H9 (cell line): ENCODE data around the gene ERP44. TPM values are rescaled to one million over a fixed set of nuclear protein-coding genes. Genes with fewer than 3 reads are reported as not detected.

Experiments
- DNase-seq: peaks from one replicate; pipeline ENCODE4 v3.0.0-alpha.2; 2017
- H2AFZ ChIP-seq: one replicate; pipeline ENCODE4 v1.6.1; 2013; ENCODE audit warnings: mild to moderate bottlenecking, low read length, control low read depth, moderate library complexity
- H2AK5ac ChIP-seq: 2 replicates; pipeline ENCODE4 v1.6.1; 2013; ENCODE audit warnings: low read length, control low read depth, mixed read lengths; ENCODE audit not compliant: insufficient read length
- H2BK120ac ChIP-seq: one replicate; pipeline ENCODE4 v1.6.1; 2013; ENCODE audit warnings: low read depth, mild to moderate bottlenecking, low read length, control low read depth, inconsistent platforms; ENCODE audit not compliant: poor library complexity, severe bottlenecking
- H2BK12ac ChIP-seq: 2 replicates; pipeline ENCODE4 v1.6.1; 2013; ENCODE audit warnings: low read length, control low read depth, mixed read lengths, low read depth; ENCODE audit not compliant: insufficient read length
- H2BK15ac ChIP-seq: 2 replicates; pipeline ENCODE4 v1.6.1; 2013; ENCODE audit warnings: low read depth, low read length, control low read depth
- H2BK20ac ChIP-seq: one replicate; pipeline ENCODE4 v1.6.1; 2013; ENCODE audit warnings: low read depth, mild to moderate bottlenecking, low read length, control low read depth, inconsistent platforms; ENCODE audit not compliant: poor library complexity, severe bottlenecking
- H2BK5ac ChIP-seq: 2 replicates; pipeline ENCODE4 v1.6.1; 2013; ENCODE audit warnings: low read length, control low read depth, mixed read lengths; ENCODE audit not compliant: insufficient read length
- H3K14ac ChIP-seq: 2 replicates; pipeline ENCODE4 v1.6.1; 2013; ENCODE audit warnings: low read length, control low read depth; ENCODE audit not compliant: insufficient read depth
- H3K18ac ChIP-seq: 2 replicates; pipeline ENCODE4 v1.6.1; 2013; ENCODE audit warnings: low read depth, mild to moderate bottlenecking, mixed read lengths, low read length, control low read depth; ENCODE audit not compliant: insufficient read length
- H3K23ac ChIP-seq: 2 replicates; pipeline ENCODE4 v1.6.1; 2013; ENCODE audit warnings: low read length, control low read depth, mixed read lengths, low read depth; ENCODE audit not compliant: insufficient read length
- H3K23me2 ChIP-seq: 2 replicates; pipeline ENCODE4 v1.6.1; 2013; ENCODE audit warnings: low read depth, mild to moderate bottlenecking, mixed read lengths, low read length, control low read depth; ENCODE audit not compliant: insufficient read length, poor library complexity, severe bottlenecking
- H3K27ac ChIP-seq: 2 replicates; pipeline ENCODE4 v1.5.1; 2013; ENCODE audit warnings: low read length, control low read depth, mixed read lengths, low read depth; ENCODE audit not compliant: insufficient read length
- H3K27me3 ChIP-seq: 2 replicates; pipeline ENCODE4 v1.6.1; 2013; ENCODE audit warnings: low read length, control low read depth, inconsistent platforms; ENCODE audit not compliant: insufficient read depth
- H3K4ac ChIP-seq: 2 replicates; pipeline ENCODE4 v1.6.1; 2013; ENCODE audit warnings: low read depth, mild to moderate bottlenecking, control low read depth, inconsistent platforms, low read length, moderate library complexity
- H3K4me1 ChIP-seq: 2 replicates; pipeline ENCODE4 v1.6.1; 2013; ENCODE audit warnings: low read length, control low read depth, inconsistent platforms; ENCODE audit not compliant: insufficient read depth
- H3K4me2 ChIP-seq: 2 replicates; pipeline ENCODE4 v1.6.1; 2013; ENCODE audit warnings: low read length, control low read depth, mixed read lengths; ENCODE audit not compliant: insufficient read length, insufficient read depth
- H3K56ac ChIP-seq: 2 replicates; pipeline ENCODE4 v1.6.1; 2013; ENCODE audit warnings: low read depth, mild to moderate bottlenecking, mixed read lengths, low read length, control low read depth; ENCODE audit not compliant: insufficient read length
- H3K79me1 ChIP-seq: 2 replicates; pipeline ENCODE4 v1.6.1; 2013; ENCODE audit warnings: low read depth, mild to moderate bottlenecking, moderate library complexity, low read length, control low read depth, inconsistent platforms; ENCODE audit not compliant: insufficient read depth, poor library complexity, severe bottlenecking
- H3K79me2 ChIP-seq: 2 replicates; pipeline ENCODE4 v1.6.1; 2013; ENCODE audit warnings: low read length, control low read depth, inconsistent platforms; ENCODE audit not compliant: insufficient read depth
- H3K9ac ChIP-seq: 2 replicates; pipeline ENCODE4 v1.6.1; 2013; ENCODE audit warnings: low read length, control low read depth, mixed read lengths; ENCODE audit not compliant: insufficient read length; ENCODE audit errors: extremely low read depth
- H3K9me3 ChIP-seq: one replicate; pipeline ENCODE4 v1.6.1; 2013; ENCODE audit warnings: low read depth, low read length, inconsistent platforms; ENCODE audit not compliant: control insufficient read depth
- H3T11ph ChIP-seq: one replicate; pipeline ENCODE4 v1.6.1; 2013; ENCODE audit warnings: mild to moderate bottlenecking, low read length, control low read depth, inconsistent platforms
- H4K20me1 ChIP-seq: one replicate; pipeline ENCODE4 v1.6.1; 2013; ENCODE audit not compliant: control insufficient read depth, insufficient read length, insufficient read depth
- H4K5ac ChIP-seq: 2 replicates; pipeline ENCODE4 v1.6.1; 2013; ENCODE audit warnings: low read depth, mild to moderate bottlenecking, mixed read lengths, low read length, control low read depth; ENCODE audit not compliant: insufficient read length
- H4K8ac ChIP-seq: replicated peaks from 2 replicates; pipeline ENCODE4 v1.6.1; 2013; ENCODE audit warnings: low read length, control low read depth, mixed read lengths, low read depth; ENCODE audit not compliant: insufficient read length
- H4K91ac ChIP-seq: 2 replicates; pipeline ENCODE4 v1.6.1; 2013; ENCODE audit warnings: low read depth, mild to moderate bottlenecking, moderate library complexity, mixed read lengths, low read length, control low read depth; ENCODE audit not compliant: insufficient read length
- H3K27ac Mint-ChIP-seq, 3 experiments: 2 replicates in 2 of 3; 3 replicates in 1 of 3; pipeline ENCODE4 v1.8.0; 2020 to 2021; ENCODE audit warnings: mixed read lengths in 3 of 3, mild to moderate bottlenecking in 1 of 3, moderate library complexity in 1 of 3
- H3K27me3 Mint-ChIP-seq: 2 replicates; pipeline ENCODE4 v1.8.0; 2021; ENCODE audit warnings: low read depth, mild to moderate bottlenecking, moderate library complexity, mixed read lengths
- H3K36me3 Mint-ChIP-seq, 3 experiments: 2 replicates in 2 of 3; 3 replicates in 1 of 3; pipeline ENCODE4 v1.8.0; 2020 to 2021; ENCODE audit warnings: low read depth in 3 of 3, mixed read lengths in 3 of 3; ENCODE audit not compliant: insufficient read depth in 1 of 3
- H3K4me1 Mint-ChIP-seq, 2 experiments: 2 replicates each; pipeline ENCODE4 v1.8.0; 2020; ENCODE audit warnings: mixed read lengths in 2 of 2
- H3K4me3 Mint-ChIP-seq, 2 experiments: 2 replicates in 1 of 2; 3 replicates in 1 of 2; pipeline ENCODE4 v1.8.0; 2020 to 2021; ENCODE audit warnings: mild to moderate bottlenecking in 2 of 2, mixed read lengths in 2 of 2, moderate library complexity in 1 of 2
- H3K9me3 Mint-ChIP-seq, 2 experiments: 2 replicates in 1 of 2; 3 replicates in 1 of 2; pipeline ENCODE4 v1.8.0; 2020; ENCODE audit warnings: mild to moderate bottlenecking in 2 of 2, mixed read lengths in 2 of 2, moderate library complexity in 1 of 2
- WGBS: extraction: QIAGEN DNeasy Blood & Tissue Kit; methylation state at CpG from one replicate; pipeline ENCODE4 v1.1.7; 2013; ENCODE audit warnings: missing lambda C conversion rate, low lambda C conversion rate, mixed read lengths; ENCODE audit not compliant: insufficient read length; ENCODE audit errors: extremely low coverage; 5-methylcytosine and 5-hydroxymethylcytosine counted together
- total RNA-seq: library from RNA; stranded (reverse); gene quantifications from 2 replicates; pipeline ENCODE4 v1.2.1, GENCODE V29; 2021
- TF ChIP-seq, protein P1 (sequence below): fragments of 200-600 bp; sonication (generic); conservative IDR thresholded peaks from 3 replicates; pipeline ENCODE4 v1.8.0; 2021; ENCODE audit warnings: antibody characterized with exemption, mild to moderate bottlenecking

The ERP44 gene
- total RNA-seq, 1 experiment from 2014 or later = 15.4 TPM

DNA sequence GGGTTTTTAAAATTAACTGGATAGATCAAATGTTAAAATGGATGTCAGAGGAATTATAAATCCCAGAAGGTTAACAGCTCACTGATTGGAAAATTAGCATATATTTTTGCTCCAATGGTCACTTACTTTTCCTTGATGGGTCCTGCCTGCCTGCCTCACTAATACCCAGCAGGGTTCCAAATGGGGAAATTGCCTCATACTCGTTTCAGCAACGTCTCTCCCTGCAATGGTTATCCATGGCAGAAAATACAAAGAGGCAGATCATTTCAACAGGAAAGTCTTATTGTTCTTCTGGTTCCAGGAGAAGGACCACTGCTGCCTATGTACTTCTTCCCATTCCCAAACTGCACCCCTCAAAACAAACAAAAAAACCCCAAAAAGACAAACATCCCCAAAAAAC, 71.3 kb downstream of the ERP44 start:
- no peaks in the 10 kb centered on the region for H3K27me3 ChIP-seq

More for the DNA sequence above, 71.3 kb downstream of the ERP44 start:
- Histone ChIP-seq H3K18ac (no peak overlapping the region), H3K23me2 (no peaks in the 10 kb centered on the region), H2BK120ac (no peak overlapping the region), H3K79me1 (no peaks in the 10 kb centered on the region), H2BK5ac (no peak overlapping the region), H3K9ac (no peak overlapping the region), H3K27ac (no peak overlapping the region), H3K4me1 (no peaks in the 10 kb centered on the region), H3K56ac (no peak overlapping the region), H2AK5ac (no peak overlapping the region), H3K4ac (no peak overlapping the region), H2AFZ (no peak overlapping the region), H4K91ac (no peak overlapping the region), H3K14ac (no peak overlapping the region), H3K9me3 (no peaks in the 10 kb centered on the region), H3T11ph (no peak overlapping the region), H4K8ac (no peak overlapping the region), H2BK15ac (no peak overlapping the region), H3K4me2 (no peak overlapping the region), H2BK12ac (no peak overlapping the region), H4K5ac (no peak overlapping the region), H2BK20ac (no peak overlapping the region), H3K79me2 (no peaks in the 10 kb centered on the region), H4K20me1 (no peaks in the 10 kb centered on the region), H3K23ac (no peak overlapping the region)
- Mint-ChIP-seq H3K4me3 (no peak overlapping the region; a peak in 1 of 5 replicates), H3K27ac (no peak overlapping the region; a peak in 1 of 7 replicates), H3K9me3 (peaks cover under 1 to 5% of the 10 kb centered on the region in 2 experiments; a peak in 3 of 5 replicates), H3K27me3 (no peaks in the 10 kb centered on the region), H3K4me1 (peaks cover 4 to 5% of the 10 kb centered on the region in 2 experiments), H3K36me3 (peaks cover 5 to 7% (median 5%) of the 10 kb centered on the region in 3 experiments)
- no CpG with 5 or more reads among the region's 2 CpGs for WGBS
- DNase-seq = no peak
- TF ChIP-seq, protein P1, sequence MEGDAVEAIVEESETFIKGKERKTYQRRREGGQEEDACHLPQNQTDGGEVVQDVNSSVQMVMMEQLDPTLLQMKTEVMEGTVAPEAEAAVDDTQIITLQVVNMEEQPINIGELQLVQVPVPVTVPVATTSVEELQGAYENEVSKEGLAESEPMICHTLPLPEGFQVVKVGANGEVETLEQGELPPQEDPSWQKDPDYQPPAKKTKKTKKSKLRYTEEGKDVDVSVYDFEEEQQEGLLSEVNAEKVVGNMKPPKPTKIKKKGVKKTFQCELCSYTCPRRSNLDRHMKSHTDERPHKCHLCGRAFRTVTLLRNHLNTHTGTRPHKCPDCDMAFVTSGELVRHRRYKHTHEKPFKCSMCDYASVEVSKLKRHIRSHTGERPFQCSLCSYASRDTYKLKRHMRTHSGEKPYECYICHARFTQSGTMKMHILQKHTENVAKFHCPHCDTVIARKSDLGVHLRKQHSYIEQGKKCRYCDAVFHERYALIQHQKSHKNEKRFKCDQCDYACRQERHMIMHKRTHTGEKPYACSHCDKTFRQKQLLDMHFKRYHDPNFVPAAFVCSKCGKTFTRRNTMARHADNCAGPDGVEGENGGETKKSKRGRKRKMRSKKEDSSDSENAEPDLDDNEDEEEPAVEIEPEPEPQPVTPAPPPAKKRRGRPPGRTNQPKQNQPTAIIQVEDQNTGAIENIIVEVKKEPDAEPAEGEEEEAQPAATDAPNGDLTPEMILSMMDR = no peak
